Endothelial cell of umbilical vein (primary cell): Measurements from ENCODE around the gene ITGA6. TPM values are rescaled to one million over a fixed set of nuclear protein-coding genes. Genes with fewer than 3 reads are reported as not detected.

Experiments
- BruUV-seq: library from RNA; stranded (reverse); fragments of 400-500 nt; replicated peaks from 2 replicates; lab custom pipeline; 2021; lab: Mats Ljungman, UMichigan
- CTCF ChIA-PET: fragments of 300-600, 350-600 bp; sonication (Branson Sonifier 250); formaldehyde crosslinking; loops from one replicate; lab custom pipeline; 2021; ENCODE audit warnings: antibody characterized with exemption, inconsistent platforms; lab: Charles Lee
- POLR2A ChIA-PET: fragments of 300-600, 350-600 bp; sonication (Branson Sonifier 250); formaldehyde crosslinking; loops from one replicate; lab custom pipeline; 2021; ENCODE audit warnings: antibody characterized with exemption, inconsistent platforms; lab: Charles Lee
- DNase-seq: peaks from one replicate; pipeline ENCODE4 v3.0.0-alpha.2; 2011; ENCODE audit warnings: low read depth, low spot score
- FAIRE-seq: peaks from 2 replicates; lab custom pipeline; 2011; peaks lifted over from hg19 to GRCh38; lab: Jason Lieb, UNC
- H2AFZ ChIP-seq: 2 replicates; pipeline ENCODE4 v1.6.0; 2012; ENCODE audit warnings: low read depth, low read length, control low read depth, inconsistent platforms
- H3K27ac ChIP-seq: 2 replicates; pipeline ENCODE4 v1.5.1; 2011; ENCODE audit warnings: low read depth, mild to moderate bottlenecking, control low read depth, low read length, moderate library complexity; ENCODE audit not compliant: insufficient read depth
- H3K27me3 ChIP-seq, 2 experiments: 2 replicates each; pipeline versions ENCODE4 v1.6.0 to v1.6.1; 2011; ENCODE audit warnings: low read length in 2 of 2, mixed read lengths in 1 of 2; ENCODE audit not compliant: control insufficient read depth in 2 of 2, insufficient read depth in 2 of 2
- H3K36me3 ChIP-seq, 2 experiments: 2 replicates in 1 of 2; 3 replicates in 1 of 2; pipeline ENCODE4 v1.5.1; 2011; ENCODE audit warnings: low read length in 2 of 2, mild to moderate bottlenecking in 1 of 2, moderate library complexity in 1 of 2; ENCODE audit not compliant: control insufficient read depth in 2 of 2, insufficient read depth in 2 of 2; ENCODE audit errors: extremely low read depth in 1 of 2
- H3K4me1 ChIP-seq: 3 replicates; pipeline ENCODE4 v1.5.1; 2011; ENCODE audit warnings: mild to moderate bottlenecking, low read length; ENCODE audit not compliant: control insufficient read depth, insufficient read depth; ENCODE audit errors: extremely low read depth
- H3K4me2 ChIP-seq: 2 replicates; pipeline ENCODE4 v1.6.1; 2011; ENCODE audit warnings: low read length, control low read depth, mixed read lengths; ENCODE audit not compliant: insufficient read depth
- H3K4me3 ChIP-seq, 3 experiments: fragments of 200-600 bp in 1 of 3; sonication (generic), shearing (Covaris generic) in 1 of 3; replicated peaks in 1 of 3; 2 replicates each; pipeline ENCODE4 v1.5.1; 2011 to 2016; ENCODE audit warnings: control low read depth in 3 of 3, low read length in 3 of 3, mild to moderate bottlenecking in 2 of 3, inconsistent platforms in 1 of 3, low read depth in 1 of 3, moderate library complexity in 1 of 3; ENCODE audit not compliant: insufficient read depth in 1 of 3
- H3K79me2 ChIP-seq: 2 replicates; pipeline ENCODE4 v1.6.0; 2012; ENCODE audit warnings: low read length, inconsistent platforms; ENCODE audit not compliant: control insufficient read depth, insufficient read depth
- H3K9ac ChIP-seq: replicated peaks from 2 replicates; pipeline ENCODE3; 2011; ENCODE audit warnings: low read length, control low read depth; ENCODE audit not compliant: insufficient read depth; ENCODE audit errors: extremely low read depth
- H3K9me1 ChIP-seq: replicated peaks from 3 replicates; pipeline ENCODE4 v1.6.0; 2011; ENCODE audit warnings: mild to moderate bottlenecking, low read length; ENCODE audit not compliant: control insufficient read depth, insufficient read depth; ENCODE audit errors: extremely low read depth
- H3K9me3 ChIP-seq: replicated peaks from 2 replicates; pipeline ENCODE4 v1.5.1; 2012; ENCODE audit warnings: low read length, inconsistent platforms; ENCODE audit not compliant: control insufficient read depth, insufficient read depth
- H4K20me1 ChIP-seq: replicated peaks from 2 replicates; pipeline ENCODE3; 2011; ENCODE audit warnings: mild to moderate bottlenecking, low read length; ENCODE audit not compliant: control insufficient read depth, insufficient read depth; ENCODE audit errors: extremely low read depth
- CTCF ChIP-seq, 2 donors: IDR thresholded peaks; 1 replicate in 1 of 2; 2 replicates in 1 of 2; pipeline ENCODE4 v1.5.1; 2011; ENCODE audit warnings: low read length in 2 of 2, mild to moderate bottlenecking in 2 of 2, moderate library complexity in 2 of 2, control low read depth in 1 of 2, inconsistent platforms in 1 of 2, low read depth in 1 of 2; ENCODE audit not compliant: insufficient read depth in 1 of 2; ENCODE audit errors: extremely low read depth in 1 of 2
- EZH2 ChIP-seq: IDR thresholded peaks from 2 replicates; pipeline ENCODE4 v1.6.1; 2012; ENCODE audit warnings: borderline replicate concordance, low read depth, mild to moderate bottlenecking, moderate library complexity, low read length, inconsistent platforms; ENCODE audit not compliant: severe bottlenecking
- FOS ChIP-seq: IDR thresholded peaks from 2 replicates; pipeline ENCODE4 v1.6.1; 2011; ENCODE audit warnings: mild to moderate bottlenecking, low read length, moderate library complexity, borderline replicate concordance; ENCODE audit not compliant: insufficient read depth
- GATA2 ChIP-seq: IDR thresholded peaks from 2 replicates; pipeline ENCODE4 v1.7.0; 2011; ENCODE audit warnings: low read depth, mild to moderate bottlenecking, moderate library complexity, mixed read lengths, low read length; ENCODE audit not compliant: insufficient read length, insufficient read depth
- JUN ChIP-seq: IDR thresholded peaks from 2 replicates; pipeline ENCODE4 v1.6.1; 2011; ENCODE audit warnings: borderline replicate concordance, low read depth; ENCODE audit not compliant: insufficient read length, insufficient read depth
- MAX ChIP-seq: IDR thresholded peaks from 2 replicates; pipeline ENCODE4 v1.6.1; 2011; ENCODE audit not compliant: insufficient read depth, insufficient read length
- MYC ChIP-seq: IDR thresholded peaks from one replicate; pipeline ENCODE4 v1.6.1; 2011; ENCODE audit warnings: mild to moderate bottlenecking, low read depth, low read length
- POLR2A ChIP-seq: IDR thresholded peaks from 2 replicates; pipeline ENCODE4 v1.6.1; 2012; ENCODE audit warnings: low read depth, mild to moderate bottlenecking, control low read depth, low read length
- POLR2AphosphoS5 ChIP-seq: IDR thresholded peaks from 2 replicates; pipeline ENCODE4 v1.6.1; 2012; ENCODE audit warnings: low read depth, mild to moderate bottlenecking, control low read depth, low read length, moderate library complexity; ENCODE audit not compliant: insufficient read depth
- dilution Hi-C: fragments of 300-500 bp; cut with MboI; formaldehyde crosslinking; loops from one replicate; pipeline ENCODE4 v1.15.0; 2019; ENCODE audit warnings: low sequenced_read_pairs; ENCODE audit not compliant: extremely low pct_ligation_motif_present
- intact Hi-C: fragments of 100-400 bp; cut with micrococcal nuclease; formaldehyde crosslinking; loops from one replicate; pipeline ENCODE4 v1.10.0; 2022
- polyA plus RNA-seq, 4 experiments: library from polyadenylated mRNA; depleted of rRNA in 3 of 4; stranded (reverse) in 3 of 4; unstranded in 1 of 4; fragments of >200 nt; gene quantifications; 2 replicates each; pipeline versions ENCODE4 v1.2.1 to v1.2.3, GENCODE V29; 2011 to 2012; ENCODE audit warnings: missing spikeins in 1 of 4
- total RNA-seq: library from RNA; stranded (reverse); gene quantifications from 2 replicates; pipeline ENCODE4 v1.2.3, GENCODE V29; 2021

Gene ITGA6
- total and polyA plus RNA-seq, 2 donors (not counting 3 experiments of a cell fraction or from before 2014, with no cell fraction given) = 24.9 to 208 TPM

GRCh38 chr2:172387361-172387760 is 40.0 kb upstream of the ITGA6 start:
- CTCF ChIA-PET = interaction anchor here (1.0 kb wide), 1 partner anchor 260 kb away, joined by 3 read pairs; no protein-coding TSS in a partner anchor
- Histone ChIP-seq H3K27ac (no peak overlapping the region), H4K20me1 (no peaks in the 10 kb centered on the region), H3K9me1 (no peaks in the 10 kb centered on the region), H3K9ac (no peak overlapping the region), H3K4me3 (no peak overlapping the region), H3K9me3 (no peaks in the 10 kb centered on the region), H3K4me1 (no peaks in the 10 kb centered on the region), H3K4me2 (no peak overlapping the region), H3K36me3 (no peaks in the 10 kb centered on the region), H3K79me2 (no peaks in the 10 kb centered on the region), H3K27me3 (no peaks in the 10 kb centered on the region), H2AFZ (no peak overlapping the region)
- TF ChIP-seq CTCF (IDR thresholded peaks at IDR 0.05; ENCODE audit: extremely low read depth in 1 of 2, insufficient read depth in 1 of 2, low read depth in 1 of 2, low read length in 2 of 2) = no peak
- intact Hi-C loops = no loop called here
- peak; percentile 40 for DNase-seq
- dilution Hi-C loops = no loop called here
- no TSS peak for BruUV-seq
- POLR2A ChIA-PET = no interaction called here
- no peak for FAIRE-seq

- POLR2A ChIA-PET = no interaction called here
- no peaks in the 10 kb centered on the region for H4K20me1 ChIP-seq
Measured at GRCh38 chr2:172389685-172390339, 37.6 kb upstream of the ITGA6 start.

More at GRCh38 chr2:172389685-172390339, 37.6 kb upstream of the ITGA6 start:
- Histone ChIP-seq H3K4me3 (no peak overlapping the region), H3K9me3 (no peaks in the 10 kb centered on the region), H3K36me3 (no peaks in the 10 kb centered on the region), H3K9me1 (no peaks in the 10 kb centered on the region), H3K79me2 (no peaks in the 10 kb centered on the region), H3K27ac (no peak overlapping the region), H2AFZ (no peak overlapping the region), H3K9ac (no peak overlapping the region), H3K4me2 (no peak overlapping the region), H3K4me1 (no peaks in the 10 kb centered on the region), H3K27me3 (no peaks in the 10 kb centered on the region)
- DNase-seq (no peak), FAIRE-seq (no peak)
- BruUV-seq = no TSS peak
- TF ChIP-seq MAX = no peak
- TF ChIP-seq JUN = no peak
- no peak for TF ChIP-seq POLR2A
- TF ChIP-seq GATA2 = no peak
- TF ChIP-seq MYC = no peak
- TF ChIP-seq CTCF (IDR thresholded peaks at IDR 0.05; ENCODE audit: extremely low read depth in 1 of 2, insufficient read depth in 1 of 2, low read depth in 1 of 2, low read length in 2 of 2) = no peak
- no peak for TF ChIP-seq EZH2
- TF ChIP-seq FOS = no peak
- TF ChIP-seq POLR2AphosphoS5 = no peak
- dilution Hi-C loops (no loop called here), intact Hi-C loops (no loop called here)
- CTCF ChIA-PET = interaction anchor here (0.9 to 1.9 kb wide), 3 partner anchors 11 to 72 kb away, joined by 3 to 5 read pairs (median 4); no protein-coding TSS in a partner anchor
